HL-60/S4 (cell line): Measurements from ENCODE around the gene CALU.

ENCODE experiments used
- in situ Hi-C: fragments of 300-500 bp; cut with MboI; formaldehyde crosslinking; loops from 2 replicates; pipeline ENCODE4 v1.14.3; 2022; ENCODE audit warnings: low sequenced_read_pairs

The CALU gene

DNA sequence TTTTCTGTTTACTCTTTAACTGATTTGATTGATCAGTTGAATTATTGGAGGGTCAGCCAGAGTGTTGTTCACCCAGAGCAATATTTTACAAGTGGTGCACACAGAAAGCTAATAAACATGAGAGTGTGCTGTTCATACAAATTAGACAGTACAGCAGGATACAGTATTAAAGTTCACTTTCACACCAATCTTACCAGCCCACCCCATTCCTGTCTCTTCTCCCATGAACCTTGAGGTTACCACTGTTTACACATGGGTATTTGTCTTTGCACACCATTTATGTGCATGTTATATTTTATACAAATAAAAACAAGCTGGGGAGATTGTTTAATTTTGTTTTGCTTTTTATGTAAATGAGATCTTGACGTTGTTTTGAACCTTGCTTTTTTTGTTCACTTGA, 6.5 kb downstream of the CALU start:
- in situ Hi-C loops = no loop called here

DNA sequence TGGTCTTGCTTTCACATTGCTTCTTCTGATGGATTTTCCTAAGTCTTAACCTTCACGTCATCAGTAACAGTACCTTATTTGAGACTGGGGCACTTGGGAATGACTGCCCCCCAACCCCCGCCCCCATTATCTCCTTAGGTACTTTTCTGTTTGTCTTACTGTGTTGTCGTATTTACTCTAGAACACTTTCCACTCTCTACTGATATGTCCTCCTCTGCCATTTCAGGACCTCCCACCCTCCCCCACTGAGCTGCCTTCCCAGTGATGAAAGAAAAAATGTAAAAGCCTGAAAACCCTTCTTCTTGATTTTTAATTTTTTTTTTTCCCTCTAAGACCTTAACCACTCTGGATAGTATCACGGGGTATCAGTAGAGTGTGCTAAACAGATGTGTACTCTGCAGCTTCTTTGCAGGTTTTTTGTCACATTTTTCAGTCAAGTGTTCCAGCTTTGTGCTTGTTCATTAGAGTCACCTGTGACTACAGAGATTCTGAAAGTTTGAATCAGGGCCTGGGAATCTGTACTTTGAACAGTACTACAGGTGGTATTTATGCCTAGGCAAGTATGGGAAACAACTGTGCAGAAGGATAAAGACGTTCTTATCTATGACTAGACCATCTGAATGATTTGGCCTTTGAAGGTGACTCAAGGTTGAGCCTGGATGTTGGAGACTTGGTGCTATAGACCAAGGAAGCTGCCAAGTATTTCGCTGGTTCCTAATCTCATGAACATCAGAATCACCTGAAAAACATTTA, 8.3 kb downstream of the CALU start:
- in situ Hi-C loops = no loop called here

DNA sequence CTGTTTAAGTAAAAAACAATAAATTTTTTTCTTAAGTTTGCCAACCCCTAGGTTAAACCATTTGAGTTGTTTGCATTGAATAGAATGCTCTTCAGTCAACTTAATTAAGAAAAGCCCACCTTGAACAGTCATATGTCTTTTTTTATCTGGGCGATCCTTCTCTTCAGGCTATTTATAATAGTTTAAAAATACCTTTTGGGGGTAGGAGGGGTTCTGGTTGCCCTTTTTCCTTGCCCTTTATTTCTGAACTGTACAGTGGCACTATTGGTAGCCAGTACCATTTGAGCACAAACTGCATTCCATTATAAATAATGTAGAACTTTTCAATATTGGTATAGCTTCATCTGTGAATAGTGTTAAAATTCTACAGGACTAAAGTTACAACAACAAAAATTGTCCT, 13.1 kb downstream of the CALU start:
- in situ Hi-C loops = no loop called here

DNA sequence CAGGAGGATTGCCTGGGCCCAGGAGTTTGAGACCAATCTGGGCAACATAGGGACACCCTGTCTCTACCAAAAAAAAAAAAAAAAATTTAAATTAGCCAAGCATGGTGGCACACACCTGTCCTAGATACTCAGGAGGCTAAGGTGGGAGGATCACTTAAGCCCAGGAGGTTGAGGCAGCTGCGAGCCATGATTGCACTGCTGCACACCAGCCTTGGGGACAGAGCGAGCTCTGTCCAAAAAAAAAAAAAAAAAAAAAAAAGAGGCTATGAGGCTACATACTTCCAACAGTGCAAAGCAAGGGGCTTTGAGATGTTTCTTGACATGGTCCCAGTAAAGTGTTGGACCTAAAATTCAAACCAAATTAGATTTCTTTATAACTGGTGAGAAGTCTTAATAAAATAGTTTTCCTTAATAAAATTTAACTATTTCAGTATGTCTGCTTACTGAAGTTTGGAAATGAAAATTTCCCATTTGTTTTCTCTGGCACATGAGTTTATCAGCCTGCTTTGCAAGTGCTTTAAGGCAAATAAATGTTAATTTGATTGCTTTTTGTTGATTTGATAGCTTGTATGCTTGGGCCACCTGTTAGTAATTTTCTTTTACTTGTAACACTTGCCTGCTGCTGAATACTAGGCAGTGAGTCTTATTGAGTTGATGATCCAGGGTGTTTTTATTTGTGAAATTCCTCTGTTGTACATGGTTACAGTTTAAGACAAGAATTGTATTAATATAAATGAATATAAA, 16.1 kb downstream of the CALU start:
- in situ Hi-C loops = no loop called here

DNA sequence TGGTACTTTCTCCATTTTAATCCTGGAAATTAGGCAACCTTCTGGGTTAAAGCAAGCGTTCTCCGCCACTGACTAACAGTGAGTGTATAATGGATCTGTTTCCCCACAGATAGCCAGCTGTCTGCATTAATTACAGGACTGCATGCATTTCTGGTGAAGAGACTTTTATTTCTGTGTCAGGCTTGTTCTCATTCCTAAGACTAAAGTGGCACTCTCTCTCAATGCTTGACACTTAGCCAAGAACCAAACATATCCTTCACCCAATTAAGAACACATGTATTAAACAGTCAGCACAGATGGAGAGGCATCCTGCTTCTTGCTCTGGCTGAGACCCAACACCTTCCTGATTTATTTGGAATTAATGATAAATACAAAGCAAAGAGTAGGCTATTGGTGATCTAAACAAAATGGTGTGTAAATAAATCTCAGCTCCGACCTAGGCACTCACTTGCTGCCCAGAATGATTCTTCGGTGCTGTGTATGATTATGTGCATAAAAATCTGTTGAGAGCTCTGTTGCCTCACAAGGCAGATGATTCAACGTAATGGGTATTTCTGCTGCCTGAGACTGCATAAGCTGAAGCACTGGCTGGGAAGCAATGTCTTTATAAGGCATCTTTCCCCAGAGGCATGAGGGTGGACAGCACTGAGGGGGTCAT, 16.8 kb downstream of the CALU start:
- in situ Hi-C loops = no loop called here

DNA sequence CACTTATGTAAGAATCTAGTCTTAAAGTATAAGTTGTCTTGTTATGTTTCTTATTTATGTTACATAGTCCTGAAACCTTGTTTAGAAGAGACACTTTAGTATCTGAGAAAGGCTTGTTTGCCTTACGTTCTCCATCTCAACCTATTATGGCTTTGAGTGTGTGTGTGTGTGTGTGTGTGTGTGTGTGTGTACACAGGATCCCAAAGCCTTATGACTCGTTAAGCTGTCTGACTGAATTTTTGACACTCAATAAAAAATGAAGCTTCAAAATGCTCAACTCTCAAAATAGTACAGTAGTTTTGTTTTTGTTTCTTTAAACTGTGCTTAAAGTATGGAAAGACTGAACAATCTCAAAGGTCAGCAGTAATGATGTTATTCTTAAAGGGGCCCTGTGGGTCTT, 18.0 kb downstream of the CALU start:
- in situ Hi-C loops = no loop called here

DNA sequence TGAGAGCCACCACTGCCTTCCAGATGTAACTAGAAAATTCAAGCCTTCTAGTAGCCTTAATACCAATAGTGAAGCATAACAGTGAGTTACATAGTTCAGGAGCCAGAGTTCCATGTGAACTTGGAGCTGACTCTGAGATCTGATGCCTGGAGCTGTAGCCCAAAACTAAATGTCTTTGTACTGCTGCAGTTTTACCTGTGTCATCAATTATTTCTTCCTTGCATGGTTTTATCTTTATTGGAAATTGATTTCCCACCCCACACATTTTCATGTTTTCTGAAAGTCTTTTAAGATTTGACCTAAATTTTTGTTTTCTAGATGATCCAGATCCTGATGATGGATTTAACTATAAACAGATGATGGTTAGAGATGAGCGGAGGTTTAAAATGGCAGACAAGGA, 19.4 kb downstream of the CALU start:
- in situ Hi-C loops = no loop called here

DNA sequence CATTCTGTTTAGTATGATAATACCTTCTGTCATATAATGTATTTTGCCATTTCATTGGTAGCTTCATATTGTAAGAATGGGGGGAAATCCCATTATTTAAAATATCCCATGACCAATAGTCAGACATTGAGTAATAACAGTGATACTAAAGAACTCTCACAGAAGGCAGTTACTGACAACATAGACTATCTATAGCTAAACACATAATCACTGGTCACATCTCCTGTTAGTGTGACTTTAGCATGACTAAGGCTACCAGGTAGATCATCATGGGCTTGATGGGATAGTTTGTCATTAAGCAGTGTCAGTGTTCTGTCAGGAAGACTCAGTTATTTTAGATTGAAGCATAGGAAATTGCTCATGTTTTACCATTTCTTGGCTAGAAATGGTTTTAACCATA, 20.1 kb downstream of the CALU start:
- in situ Hi-C loops = no loop called here

DNA sequence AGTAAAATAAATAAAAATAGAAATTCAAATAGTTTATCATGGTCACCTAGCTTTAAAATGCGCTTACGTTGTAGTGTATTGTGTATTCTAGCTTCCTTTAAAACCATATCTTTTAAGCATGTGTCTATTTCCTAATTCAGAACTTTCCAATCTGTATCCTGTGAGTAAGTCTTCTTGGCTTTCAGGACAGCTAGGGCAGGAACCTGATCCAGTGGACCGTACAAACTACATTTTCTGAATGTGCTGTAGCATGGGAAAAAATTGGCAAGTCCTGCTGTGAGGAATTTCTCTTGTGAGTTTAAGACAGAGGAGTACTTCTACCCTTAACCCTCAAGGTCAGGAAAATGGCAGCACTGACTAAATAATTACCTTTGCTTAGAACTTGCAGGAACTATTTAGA, 24.4 kb downstream of the CALU start:
- in situ Hi-C loops = no loop called here

DNA sequence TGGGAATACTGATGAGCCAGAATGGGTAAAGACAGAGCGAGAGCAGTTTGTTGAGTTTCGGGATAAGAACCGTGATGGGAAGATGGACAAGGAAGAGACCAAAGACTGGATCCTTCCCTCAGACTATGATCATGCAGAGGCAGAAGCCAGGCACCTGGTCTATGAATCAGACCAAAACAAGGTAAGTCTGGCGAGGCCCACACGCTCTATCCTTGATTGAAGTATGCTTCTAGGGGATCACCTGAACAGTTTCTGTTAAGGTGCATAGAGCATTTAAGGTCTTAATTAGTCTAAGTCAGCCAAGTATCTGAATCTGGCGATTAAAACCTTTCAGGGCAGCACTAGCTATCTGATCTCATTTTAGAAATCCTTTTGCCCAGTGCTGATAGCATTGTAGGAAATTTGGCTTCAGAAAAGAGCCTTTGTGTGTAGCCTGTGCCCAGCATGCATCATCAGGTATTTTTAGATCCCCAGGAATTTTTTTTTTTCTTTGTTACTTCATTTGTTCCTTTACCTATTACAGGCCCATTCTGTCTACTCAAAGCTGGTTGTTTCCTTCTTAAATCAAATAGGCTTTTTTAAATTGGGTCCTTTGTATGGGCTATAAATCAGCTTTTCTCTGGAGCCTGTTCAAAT, 28.4 kb downstream of the CALU start:
- in situ Hi-C loops = no loop called here

DNA sequence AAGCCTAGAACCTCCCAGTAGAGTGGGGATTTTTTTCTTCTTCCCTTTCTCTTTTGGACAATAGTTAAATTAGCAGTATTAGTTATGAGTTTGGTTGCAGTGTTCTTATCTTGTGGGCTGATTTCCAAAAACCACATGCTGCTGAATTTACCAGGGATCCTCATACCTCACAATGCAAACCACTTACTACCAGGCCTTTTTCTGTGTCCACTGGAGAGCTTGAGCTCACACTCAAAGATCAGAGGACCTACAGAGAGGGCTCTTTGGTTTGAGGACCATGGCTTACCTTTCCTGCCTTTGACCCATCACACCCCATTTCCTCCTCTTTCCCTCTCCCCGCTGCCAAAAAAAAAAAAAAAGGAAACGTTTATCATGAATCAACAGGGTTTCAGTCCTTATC, 31.1 kb downstream of the CALU start:
- in situ Hi-C loops = no loop called here

DNA sequence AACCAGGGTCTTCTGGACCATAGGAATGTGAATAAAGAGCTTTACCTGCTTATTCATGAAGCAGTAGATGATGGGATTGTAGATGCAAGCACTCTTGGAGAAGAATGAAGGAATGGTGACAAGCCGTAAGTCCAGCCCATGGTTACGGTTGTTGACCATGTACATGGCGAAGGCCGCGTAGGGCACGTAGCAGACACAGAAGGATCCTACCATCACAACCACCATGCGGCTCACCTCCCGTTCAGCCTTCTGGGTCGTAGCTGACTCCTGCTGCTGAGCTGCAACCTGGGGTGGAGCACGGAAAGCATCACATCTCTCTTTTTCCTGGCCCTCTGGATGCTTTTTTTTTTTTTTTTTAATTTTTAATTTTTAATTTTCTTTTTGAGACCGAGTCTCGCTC, 34.4 kb downstream of the CALU start:
- in situ Hi-C loops = no loop called here

DNA sequence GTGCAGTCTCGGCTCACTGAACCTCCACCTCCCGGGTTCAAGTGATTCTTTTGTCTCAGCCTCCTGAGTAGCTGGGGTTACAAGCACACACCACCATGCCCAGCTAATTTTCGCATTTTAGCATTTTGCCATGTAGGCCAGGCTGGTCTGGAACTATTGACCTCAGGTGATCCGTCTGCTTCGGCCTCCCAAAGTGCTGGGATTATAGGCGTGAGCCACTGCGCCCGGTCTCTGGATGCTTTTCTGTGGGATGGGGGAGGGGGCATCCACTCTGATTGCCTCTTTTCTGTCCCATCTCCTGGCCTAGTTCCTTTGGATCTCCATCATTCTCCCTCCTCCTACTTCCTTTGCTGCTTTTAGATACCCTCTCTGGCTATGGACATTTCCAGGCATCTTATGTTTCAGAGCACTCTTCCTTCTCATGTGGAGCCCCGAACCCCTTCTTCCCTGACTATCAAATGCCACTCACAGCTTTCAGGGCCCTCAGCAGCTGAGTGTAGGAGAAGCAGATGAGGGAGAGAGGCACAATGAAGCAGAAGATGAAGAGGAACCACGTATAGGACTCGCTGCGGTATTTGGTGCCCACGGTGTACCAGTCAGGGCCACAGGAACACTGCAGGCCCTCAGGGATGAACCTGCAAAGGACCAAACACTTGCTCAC, 35.0 kb downstream of the CALU start:
- in situ Hi-C loops = no loop called here

DNA sequence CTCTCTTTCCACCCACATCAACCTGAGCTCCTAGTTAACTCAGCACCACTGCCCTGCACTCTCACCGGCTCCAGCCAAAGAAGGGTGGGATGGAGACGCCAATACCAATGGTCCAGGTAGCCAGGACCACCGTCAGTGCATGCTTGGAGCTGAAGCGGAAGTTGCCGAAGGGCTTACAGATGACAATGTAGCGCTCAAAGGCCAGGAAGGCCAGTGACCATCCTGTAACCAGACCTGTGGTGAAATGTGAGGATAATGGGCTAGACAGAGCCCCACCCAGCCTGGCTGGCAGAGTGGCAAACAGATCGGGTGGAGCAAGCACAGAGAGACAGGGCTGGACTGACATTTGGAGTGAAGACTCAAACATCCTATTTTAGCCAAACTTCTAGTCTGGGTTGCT, 35.8 kb downstream of the CALU start:
- in situ Hi-C loops = no loop called here

DNA sequence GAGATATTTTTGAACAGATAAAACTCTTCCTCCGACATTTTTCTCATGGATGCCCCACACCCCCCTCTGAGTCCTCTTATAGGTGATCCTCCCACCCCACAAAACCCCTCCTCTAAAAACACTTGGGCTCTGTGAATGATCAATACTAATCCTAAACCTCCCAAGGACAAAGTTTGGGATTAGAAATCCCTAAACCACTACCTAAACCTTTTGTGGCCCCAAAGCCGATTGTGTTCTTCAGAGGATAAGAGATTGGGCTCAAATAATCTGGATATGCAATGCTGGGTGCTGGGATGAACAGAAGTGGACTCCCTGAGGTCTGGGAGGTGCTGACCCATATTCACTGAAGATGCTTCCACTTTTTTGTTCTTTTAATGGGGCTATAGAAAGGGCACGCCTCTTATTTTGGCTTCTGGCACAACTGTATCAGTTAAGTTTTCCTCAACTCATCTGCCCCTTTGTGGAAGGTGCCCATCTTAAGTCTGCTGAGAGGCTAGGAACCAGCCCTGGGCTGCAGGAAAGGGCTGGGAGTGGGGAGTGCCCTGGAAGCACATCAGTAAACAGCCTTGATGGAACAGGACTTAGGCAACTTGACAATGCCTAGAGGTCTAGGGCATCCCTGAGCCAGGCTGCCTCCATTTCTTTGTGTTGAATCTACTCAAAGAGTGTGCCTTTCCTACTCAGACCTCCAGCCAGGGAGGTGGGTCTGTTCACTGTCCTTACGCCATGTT, 36.8 kb downstream of the CALU start, which contains the start of gene OPN1SW:
OPN1SW (minus strand) TSS at position 51 of the 731 bp plus-strand sequence; CDS start at position 38, 13 bp downstream.
- in situ Hi-C loops = no loop called here

DNA sequence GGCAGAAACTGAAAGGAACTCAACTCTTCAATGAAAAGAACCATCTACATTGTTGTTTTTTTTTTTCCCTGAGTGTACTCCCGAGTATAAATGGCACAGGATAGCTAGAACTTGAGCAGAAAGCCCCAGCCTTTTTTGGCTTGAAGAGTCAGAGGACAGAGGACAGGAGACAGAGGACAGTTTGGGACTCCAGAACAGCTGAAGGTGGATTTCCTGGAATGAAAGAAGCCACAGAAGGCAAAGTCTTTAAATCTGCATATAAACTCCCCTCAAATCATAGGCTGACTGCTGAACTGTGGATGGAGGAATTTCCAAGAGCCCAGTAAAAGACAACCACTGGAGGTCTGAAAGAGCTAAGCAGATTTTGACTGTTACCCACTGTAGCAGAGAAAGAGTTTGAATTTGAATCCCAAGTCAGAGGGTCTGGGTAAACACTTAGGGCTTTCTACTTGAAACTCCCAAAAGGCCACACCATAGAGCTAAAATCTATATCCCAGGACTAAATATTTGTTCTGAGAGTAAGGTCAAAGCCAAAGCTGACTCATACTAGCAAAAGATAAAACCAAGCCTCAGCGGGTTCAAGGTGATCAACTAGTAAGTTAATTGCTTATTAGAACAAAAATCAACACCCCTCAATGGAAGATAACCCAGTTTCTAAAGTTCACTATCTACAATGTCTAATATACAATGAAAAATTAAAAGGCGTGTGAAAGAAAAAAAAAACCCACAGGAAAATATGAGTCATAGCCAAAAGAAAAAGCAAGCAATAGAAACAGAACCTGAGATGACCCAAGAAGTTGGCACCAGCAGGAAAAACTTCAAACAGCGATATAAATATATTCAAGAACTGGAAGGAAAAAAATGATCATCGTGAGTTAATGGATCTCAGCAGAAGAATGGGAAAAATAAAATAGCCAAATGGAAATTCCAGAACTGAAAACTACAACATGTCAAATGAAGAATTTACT, 38.3 kb downstream of the CALU start:
- in situ Hi-C loops = no loop called here

DNA sequence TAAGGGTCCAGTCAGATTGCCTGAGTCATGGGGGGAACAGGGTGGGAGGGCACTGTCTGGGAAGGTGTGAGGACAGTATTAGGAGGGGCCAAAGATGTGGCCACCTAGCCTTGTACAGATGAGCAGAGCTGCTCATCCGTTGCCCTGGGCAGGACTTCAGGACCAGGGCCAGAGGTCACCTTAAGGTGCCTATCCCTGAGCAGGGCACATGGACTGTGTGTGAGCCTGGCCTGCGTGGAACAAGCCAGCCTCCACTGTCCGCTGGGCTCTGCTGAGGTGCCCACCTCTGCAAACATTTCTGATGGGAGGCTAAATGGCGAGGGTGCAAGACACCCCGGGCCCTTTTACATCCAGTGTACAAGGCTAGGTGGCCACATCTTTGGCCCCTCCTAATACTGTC, 39.8 kb downstream of the CALU start:
- in situ Hi-C loops = no loop called here

DNA sequence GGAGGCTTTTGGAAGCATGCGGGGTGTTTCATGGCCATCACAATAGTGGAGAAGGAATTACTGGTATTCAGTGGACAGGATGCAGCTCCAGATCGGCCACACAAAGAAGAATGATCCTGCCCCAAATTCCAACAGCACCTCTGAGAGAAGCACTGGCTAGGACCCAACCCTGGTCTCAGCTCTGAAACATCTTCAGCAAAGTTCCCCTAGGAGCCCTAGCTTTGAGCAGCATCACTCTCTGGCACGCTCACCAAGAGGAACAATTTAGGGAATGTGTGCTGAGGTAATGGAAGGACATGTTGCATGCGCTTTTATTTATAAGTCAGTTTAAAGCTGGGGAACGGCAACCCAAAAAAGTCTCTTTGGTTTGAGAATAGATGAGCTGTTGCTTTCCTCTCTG, 42.0 kb downstream of the CALU start:
- in situ Hi-C loops = no loop called here

DNA sequence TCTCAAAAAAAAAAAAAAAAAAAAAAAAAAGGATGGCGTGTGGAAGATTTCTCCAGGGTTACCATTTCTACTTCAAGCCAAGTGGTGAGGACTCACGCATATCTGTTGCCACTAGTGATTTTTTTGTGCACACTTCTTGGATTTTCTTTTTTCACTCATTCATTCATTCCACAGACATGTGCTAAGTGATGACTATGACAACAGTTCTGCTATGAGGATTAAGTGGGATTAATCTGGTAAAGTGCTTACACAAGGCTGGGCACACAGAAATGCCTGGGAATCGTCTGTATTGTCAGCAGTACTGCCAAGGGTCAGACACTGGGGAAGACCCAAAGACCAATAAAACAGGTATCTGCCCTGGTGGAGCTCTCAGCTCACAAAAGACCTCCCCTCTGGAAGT, 42.7 kb downstream of the CALU start:
- in situ Hi-C loops = no loop called here
